ENCODE results near the gene OR4F15.
"Not testable (repeated sequence)": the region's sequence is repeated elsewhere in the genome, so short reads cannot be mapped to it uniquely, and the experiment has no call there.

GRCh38 chr15:101788503-101789269 lies 23.3 kb upstream of the OR4F15 start:
- not testable (repeated sequence) for TF ChIP-seq CTCF, EP300, POLR2AphosphoS5 (IDR thresholded peaks at IDR 0.05)
